Activated B cell treated with CpG ODN at 0.5 μM for 24 hours (primary cell): Measurements from ENCODE around the gene CNTLN. TPM values are rescaled to one million over a fixed set of nuclear protein-coding genes. Genes with fewer than 3 reads are reported as not detected.
"Not testable (repeated sequence)": the region's sequence is repeated elsewhere in the genome, so short reads cannot be mapped to it uniquely, and the experiment has no call there.

ENCODE experiments used
- ATAC-seq: fragments of 200-7000 bp; cut with Tn5 transposase; one replicate; pipeline ENCODE4 v1.10.0; 2021; ENCODE audit warnings: low read depth, mild to moderate bottlenecking, moderate library complexity
- CTCF ChIA-PET: fragments of 350-600 bp; sonication (Branson Sonifier 250); formaldehyde crosslinking; loops from one replicate; lab custom pipeline; 2021; ENCODE audit warnings: antibody characterized with exemption; lab: Charles Lee
- POLR2A ChIA-PET: fragments of 350-600 bp; sonication (Branson Sonifier 250); formaldehyde crosslinking; loops from one replicate; lab custom pipeline; 2021; ENCODE audit warnings: antibody characterized with exemption; lab: Charles Lee
- DNase-seq: peaks from one replicate; pipeline ENCODE4 v3.0.0; 2022
- H3K27ac Mint-ChIP-seq: one replicate; pipeline ENCODE4 v1.8.0; 2020; ENCODE audit warnings: mixed read lengths
- H3K27me3 Mint-ChIP-seq: one replicate; pipeline ENCODE4 v1.8.0; 2021; ENCODE audit warnings: mixed read lengths
- H3K36me3 Mint-ChIP-seq: one replicate; pipeline ENCODE4 v1.8.0; 2021; ENCODE audit warnings: low read depth, mixed read lengths
- H3K4me1 Mint-ChIP-seq: one replicate; pipeline ENCODE4 v1.8.0; 2021; ENCODE audit warnings: mixed read lengths
- H3K4me3 Mint-ChIP-seq: one replicate; pipeline ENCODE4 v1.8.0; 2020; ENCODE audit warnings: mild to moderate bottlenecking, mixed read lengths
- H3K9me3 Mint-ChIP-seq: one replicate; pipeline ENCODE4 v1.8.0; 2020; ENCODE audit warnings: mixed read lengths
- CTCF ChIP-seq: fragments of 200-600 bp; IDR thresholded peaks from one replicate; pipeline ENCODE4 v1.8.0; 2022; ENCODE audit warnings: antibody characterized with exemption, mild to moderate bottlenecking
- intact Hi-C: fragments of 100-400 bp; cut with micrococcal nuclease; formaldehyde crosslinking; loops from one replicate; pipeline ENCODE4 v1.15.1; 2024
- total RNA-seq: library from RNA; stranded (reverse); gene quantifications from 2 replicates; pipeline ENCODE4 v1.2.3, GENCODE V29; 2022

Gene CNTLN
- total RNA-seq, 1 donor from 2014 or later, result 0.38 TPM

DNA sequence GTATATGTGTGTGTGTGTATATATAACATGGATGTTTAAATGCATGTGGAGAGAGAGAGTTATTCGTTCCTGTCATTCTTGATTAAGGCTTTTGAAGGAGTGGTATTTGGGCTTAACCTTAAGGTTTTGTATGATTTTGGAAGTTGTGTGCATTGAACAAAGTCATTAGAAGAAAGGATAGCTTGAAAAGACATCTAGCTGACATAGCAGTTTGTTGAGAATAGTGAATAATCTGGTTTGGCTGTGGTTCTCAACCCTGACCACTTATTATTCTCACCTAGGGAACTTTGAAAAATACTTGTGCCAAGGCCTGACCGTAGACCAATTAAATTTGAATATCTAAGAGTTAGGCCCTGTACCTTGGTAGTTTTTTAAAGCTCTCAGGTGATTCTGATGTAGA, 303.0 kb downstream of the CNTLN start:
- ATAC-seq (no peak), DNase-seq (no peak)
- H3K4me1 Mint-ChIP-seq, result no peaks in the 10 kb centered on the region
- H3K4me3 Mint-ChIP-seq, result no peak overlapping the region
- no peaks in the 10 kb centered on the region for H3K36me3 Mint-ChIP-seq
- H3K27ac Mint-ChIP-seq, result no peak overlapping the region
- CTCF ChIA-PET, result no interaction called here
- intact Hi-C loops, result no loop called here
- no peaks in the 10 kb centered on the region for H3K27me3 Mint-ChIP-seq
- POLR2A ChIA-PET, result no interaction called here
- peaks cover 5% of the 10 kb centered on the region for H3K9me3 Mint-ChIP-seq
- no peak for TF ChIP-seq CTCF

GRCh38 chr9:17445126-17445525, 310.3 kb downstream of the CNTLN start:
- H3K9me3 Mint-ChIP-seq, intact Hi-C loops, H3K4me1 Mint-ChIP-seq, ATAC-seq, H3K4me3 Mint-ChIP-seq, H3K27me3 Mint-ChIP-seq, H3K36me3 Mint-ChIP-seq, POLR2A ChIA-PET, CTCF ChIA-PET, H3K27ac Mint-ChIP-seq, DNase-seq: not testable (repeated sequence)

GRCh38 chr9:17453751-17454150, 318.9 kb downstream of the CNTLN start:
- H3K9me3 Mint-ChIP-seq, result no peaks in the 10 kb centered on the region
- TF ChIP-seq CTCF, result no peak
- ChIA-PET POLR2A (no interaction called here), CTCF (interaction anchor here (1.6 kb wide), 1 partner anchor 9 kb away, joined by 4 read pairs; no protein-coding TSS in a partner anchor)
- no peak for DNase-seq
- H3K4me1 Mint-ChIP-seq, result no peaks in the 10 kb centered on the region
- H3K36me3 Mint-ChIP-seq, result no peaks in the 10 kb centered on the region
- H3K27me3 Mint-ChIP-seq, result no peaks in the 10 kb centered on the region
- intact Hi-C loops, result no loop called here
- H3K27ac Mint-ChIP-seq, result no peak overlapping the region
- no peak overlapping the region for H3K4me3 Mint-ChIP-seq
- ATAC-seq, result no peak

DNA sequence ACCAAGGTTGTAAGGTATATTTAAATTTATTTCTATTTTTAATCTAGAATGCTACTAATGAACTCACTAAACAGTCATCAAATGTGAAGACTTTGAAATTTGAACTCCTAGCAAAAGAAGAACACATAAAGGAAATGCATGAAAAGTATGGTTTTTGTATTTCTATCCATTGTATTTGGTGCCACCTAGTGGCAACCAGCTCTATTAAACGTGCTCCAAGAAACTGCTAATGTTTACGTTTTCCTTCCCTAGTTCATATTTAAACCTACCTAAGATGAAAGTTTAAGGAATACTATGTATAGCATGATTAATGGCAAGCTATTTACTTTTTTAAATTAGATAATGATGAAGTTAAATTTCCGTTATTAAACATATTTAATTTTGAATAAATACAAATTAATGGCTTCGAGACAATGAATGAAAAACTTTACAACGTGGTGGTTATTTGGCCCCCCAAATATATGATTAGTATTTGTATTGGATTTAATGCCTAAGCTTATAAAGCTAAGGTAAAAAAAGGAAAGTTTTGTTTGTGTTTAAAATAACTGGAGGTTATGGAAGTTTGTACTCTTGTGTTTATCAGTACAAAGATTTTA, 328.1 kb downstream of the CNTLN start:
- no peaks in the 10 kb centered on the region for H3K9me3 Mint-ChIP-seq
- CTCF ChIA-PET, result interaction anchor here (1.0 to 2.0 kb wide), 10 partner anchors 9 to 1994 kb away, joined by 3 to 11 read pairs (median 4); no protein-coding TSS in a partner anchor

GRCh38 chr9:17470036-17470813, 335.4 kb downstream of the CNTLN start:
- no peaks in the 10 kb centered on the region for H3K4me1 Mint-ChIP-seq
- TF ChIP-seq CTCF, result no peak
- ATAC-seq (no peak), DNase-seq (no peak)
- intact Hi-C loops, result no loop called here
- H3K36me3 Mint-ChIP-seq, result no peaks in the 10 kb centered on the region
- H3K4me3 Mint-ChIP-seq, result no peak overlapping the region
- no peaks in the 10 kb centered on the region for H3K27me3 Mint-ChIP-seq
- POLR2A ChIA-PET, result no interaction called here
- CTCF ChIA-PET, result interaction anchor here (1.4 kb wide), 1 partner anchor 8 kb away, joined by 4 read pairs; no protein-coding TSS in a partner anchor
- H3K27ac Mint-ChIP-seq, result no peak overlapping the region
- no peaks in the 10 kb centered on the region for H3K9me3 Mint-ChIP-seq

More for the DNA sequence above, 328.1 kb downstream of the CNTLN start:
- intact Hi-C loops, result loop anchor here (1.0 kb wide), 4 partner anchors 347 to 1626 kb away; no protein-coding TSS in a partner anchor
- Mint-ChIP-seq H3K27ac (no peak overlapping the region), H3K27me3 (no peaks in the 10 kb centered on the region), H3K4me3 (no peak overlapping the region), H3K4me1 (no peaks in the 10 kb centered on the region), H3K36me3 (no peaks in the 10 kb centered on the region)
- POLR2A ChIA-PET, result no interaction called here
- DNase-seq (no peak), ATAC-seq (no peak)
- TF ChIP-seq CTCF, result peak; percentile 48
